Measurements from ENCODE around the gene CHST4.

Gene CHST4

GRCh38 chr16:71567931-71568330 is 41.7 kb downstream of the CHST4 start:
- TF ChIP-seq TCF12 (IDR thresholded peaks at IDR 0.05; ENCODE audit: low read depth) (no peak), REST (IDR thresholded peaks at IDR 0.05; ENCODE audit: low read depth) (no peak), USF1 (IDR thresholded peaks at IDR 0.05) (no peak), RAD21 (IDR thresholded peaks at IDR 0.05; ENCODE audit: low read depth) (no peak), NFIC (IDR thresholded peaks at IDR 0.05) (no peak), EP300 (IDR thresholded peaks at IDR 0.05; ENCODE audit: borderline replicate concordance) (no peak), CREB1 (IDR thresholded peaks at IDR 0.05; ENCODE audit: low read depth) (no peak), FOXM1 (IDR thresholded peaks at IDR 0.05; ENCODE audit: borderline replicate concordance, low read depth) (no peak), EGR1 (IDR thresholded peaks at IDR 0.05) (no peak), TAF1 (IDR thresholded peaks at IDR 0.05; ENCODE audit: low read depth) (no peak), YY1 (IDR thresholded peaks at IDR 0.05; ENCODE audit: low read depth) (no peak), ZBTB7A (IDR thresholded peaks at IDR 0.05; ENCODE audit: low read depth) (no peak)
- TF ChIP-seq, protein P1, sequence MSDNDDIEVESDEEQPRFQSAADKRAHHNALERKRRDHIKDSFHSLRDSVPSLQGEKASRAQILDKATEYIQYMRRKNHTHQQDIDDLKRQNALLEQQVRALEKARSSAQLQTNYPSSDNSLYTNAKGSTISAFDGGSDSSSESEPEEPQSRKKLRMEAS (IDR thresholded peaks at IDR 0.05), result no peak

- no peak for TF ChIP-seq USF1 (IDR thresholded peaks at IDR 0.05)
Observed at GRCh38 chr16:71568551-71568950, 42.3 kb downstream of the CHST4 start.

GRCh38 chr16:71569621-71570020 is 43.4 kb downstream of the CHST4 start:
- no peak for TF ChIP-seq TAF1 (IDR thresholded peaks at IDR 0.05; ENCODE audit: low read depth)
- TF ChIP-seq YY1 (IDR thresholded peaks at IDR 0.05; ENCODE audit: low read depth), result no peak
- no peak for TF ChIP-seq NFIC (IDR thresholded peaks at IDR 0.05)
- TF ChIP-seq, protein P1 (IDR thresholded peaks at IDR 0.05), result no peak
- TF ChIP-seq TCF12 (IDR thresholded peaks at IDR 0.05; ENCODE audit: low read depth), result no peak

DNA sequence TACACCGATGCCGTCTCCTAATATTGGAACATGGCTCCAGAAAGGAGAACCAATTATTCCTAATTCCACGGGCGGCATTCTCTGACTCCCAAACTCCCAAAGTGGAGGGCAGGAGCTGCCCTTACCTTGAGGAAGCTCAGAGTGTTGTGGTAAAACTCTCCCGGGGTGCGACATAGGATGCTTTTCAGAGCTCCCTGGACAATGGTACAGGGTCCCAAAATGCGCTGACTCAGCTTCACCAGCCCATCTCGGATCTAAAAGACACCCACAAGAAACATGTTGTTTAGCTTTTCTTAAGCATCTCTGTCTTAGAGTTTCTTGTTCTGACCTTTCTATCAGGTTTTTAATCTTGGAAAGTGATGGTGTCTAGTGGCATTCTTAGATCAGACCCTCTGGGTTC is 43.9 kb downstream of the CHST4 start:
- no peak for TF ChIP-seq USF1 (IDR thresholded peaks at IDR 0.05)
- no peak for TF ChIP-seq EGR1 (IDR thresholded peaks at IDR 0.05)
- TF ChIP-seq CEBPB (IDR thresholded peaks at IDR 0.05), result no peak
- no peak for TF ChIP-seq REST (IDR thresholded peaks at IDR 0.05; ENCODE audit: low read depth)
- TF ChIP-seq EP300 (IDR thresholded peaks at IDR 0.05; ENCODE audit: borderline replicate concordance), result no peak
- TF ChIP-seq TEAD4 (IDR thresholded peaks at IDR 0.05), result no peak
- TF ChIP-seq NFIC (IDR thresholded peaks at IDR 0.05), result no peak
- TF ChIP-seq TAF1 (IDR thresholded peaks at IDR 0.05; ENCODE audit: low read depth), result no peak
- no peak for TF ChIP-seq ZBTB7A (IDR thresholded peaks at IDR 0.05; ENCODE audit: low read depth)

DNA sequence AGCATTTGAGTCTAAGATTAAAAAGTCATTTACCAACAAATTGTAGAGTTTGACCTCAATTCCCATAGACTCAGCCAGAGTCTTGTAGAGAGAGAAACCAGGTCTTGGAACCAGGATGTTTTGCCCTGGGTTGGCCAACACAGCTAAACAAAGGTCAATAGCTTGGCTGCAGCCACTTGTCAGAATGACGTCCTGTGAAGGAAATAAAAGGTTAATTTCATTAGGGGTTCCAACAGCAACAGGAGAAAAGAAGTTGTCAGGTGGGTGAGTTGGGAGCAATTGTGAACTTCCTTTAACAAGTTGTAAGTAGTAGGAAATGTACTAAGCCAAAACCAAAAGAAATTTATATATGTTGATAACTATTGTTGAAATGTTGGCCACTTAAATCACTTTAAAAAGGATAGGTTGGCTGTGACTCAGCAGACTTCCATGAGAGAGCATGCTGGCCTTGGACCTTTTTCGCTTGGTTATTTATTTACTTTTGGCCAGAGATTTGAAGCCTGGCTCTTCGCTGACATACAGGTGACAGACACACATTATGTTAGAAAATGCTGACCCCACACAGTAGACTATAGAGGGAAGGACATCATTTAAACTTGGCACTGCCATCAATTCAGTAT is 46.4 kb downstream of the CHST4 start:
- TF ChIP-seq ZBTB7A (IDR thresholded peaks at IDR 0.05; ENCODE audit: low read depth) (no peak), TCF12 (IDR thresholded peaks at IDR 0.05; ENCODE audit: low read depth) (no peak), EP300 (IDR thresholded peaks at IDR 0.05; ENCODE audit: borderline replicate concordance) (no peak), TAF1 (IDR thresholded peaks at IDR 0.05; ENCODE audit: low read depth) (no peak), FOXM1 (IDR thresholded peaks at IDR 0.05; ENCODE audit: borderline replicate concordance, low read depth) (no peak), CREB1 (IDR thresholded peaks at IDR 0.05; ENCODE audit: low read depth) (no peak)

GRCh38 chr16:71573387-71574094 is 47.3 kb downstream of the CHST4 start:
- TF ChIP-seq RAD21 (IDR thresholded peaks at IDR 0.05; ENCODE audit: low read depth), result no peak
- TF ChIP-seq EGR1 (IDR thresholded peaks at IDR 0.05), result no peak
- TF ChIP-seq EP300 (IDR thresholded peaks at IDR 0.05; ENCODE audit: borderline replicate concordance), result no peak
- no peak for TF ChIP-seq CEBPB (IDR thresholded peaks at IDR 0.05)
- no peak for TF ChIP-seq TAF1 (IDR thresholded peaks at IDR 0.05; ENCODE audit: low read depth)
- no peak for TF ChIP-seq REST (IDR thresholded peaks at IDR 0.05; ENCODE audit: low read depth)
- no peak for TF ChIP-seq USF1 (IDR thresholded peaks at IDR 0.05)
- TF ChIP-seq TCF12 (IDR thresholded peaks at IDR 0.05; ENCODE audit: low read depth), result no peak
- no peak for TF ChIP-seq CREB1 (IDR thresholded peaks at IDR 0.05; ENCODE audit: low read depth)
- TF ChIP-seq, protein P1 (IDR thresholded peaks at IDR 0.05), result no peak
- TF ChIP-seq TEAD4 (IDR thresholded peaks at IDR 0.05), result no peak
- TF ChIP-seq YY1 (IDR thresholded peaks at IDR 0.05; ENCODE audit: low read depth), result no peak

Data from Ishikawa (cell line).